GM12801 (cell line): ENCODE data around the gene VAV3.

Source experiments
- TF ChIP-seq, protein P1 (sequence below): IDR thresholded peaks from one replicate; pipeline ENCODE4 v1.5.1; 2011; ENCODE audit warnings: control low read depth; ENCODE audit not compliant: insufficient read length; ENCODE audit errors: extremely low read depth

VAV3 gene

DNA sequence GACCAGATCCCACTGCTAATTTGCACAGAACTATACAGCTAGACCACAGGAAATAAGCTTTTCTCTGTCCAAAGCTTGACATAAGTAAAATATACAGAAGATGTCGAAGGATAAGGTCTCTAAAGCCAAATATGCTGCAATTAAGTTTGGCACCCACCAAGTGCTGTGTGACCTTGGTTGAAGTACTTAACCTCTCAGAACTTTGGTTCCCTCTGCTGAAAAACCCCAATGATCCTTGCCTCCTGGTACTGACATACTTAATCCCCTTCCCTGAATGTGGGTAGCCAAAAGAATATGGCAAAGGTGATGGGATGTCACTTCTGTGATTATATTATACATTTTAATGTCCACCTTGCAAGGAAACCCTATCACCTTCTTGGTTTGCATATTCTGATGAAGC is 290.5 kb downstream of the VAV3 start:
- TF ChIP-seq, protein P1, sequence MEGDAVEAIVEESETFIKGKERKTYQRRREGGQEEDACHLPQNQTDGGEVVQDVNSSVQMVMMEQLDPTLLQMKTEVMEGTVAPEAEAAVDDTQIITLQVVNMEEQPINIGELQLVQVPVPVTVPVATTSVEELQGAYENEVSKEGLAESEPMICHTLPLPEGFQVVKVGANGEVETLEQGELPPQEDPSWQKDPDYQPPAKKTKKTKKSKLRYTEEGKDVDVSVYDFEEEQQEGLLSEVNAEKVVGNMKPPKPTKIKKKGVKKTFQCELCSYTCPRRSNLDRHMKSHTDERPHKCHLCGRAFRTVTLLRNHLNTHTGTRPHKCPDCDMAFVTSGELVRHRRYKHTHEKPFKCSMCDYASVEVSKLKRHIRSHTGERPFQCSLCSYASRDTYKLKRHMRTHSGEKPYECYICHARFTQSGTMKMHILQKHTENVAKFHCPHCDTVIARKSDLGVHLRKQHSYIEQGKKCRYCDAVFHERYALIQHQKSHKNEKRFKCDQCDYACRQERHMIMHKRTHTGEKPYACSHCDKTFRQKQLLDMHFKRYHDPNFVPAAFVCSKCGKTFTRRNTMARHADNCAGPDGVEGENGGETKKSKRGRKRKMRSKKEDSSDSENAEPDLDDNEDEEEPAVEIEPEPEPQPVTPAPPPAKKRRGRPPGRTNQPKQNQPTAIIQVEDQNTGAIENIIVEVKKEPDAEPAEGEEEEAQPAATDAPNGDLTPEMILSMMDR: no peak

DNA sequence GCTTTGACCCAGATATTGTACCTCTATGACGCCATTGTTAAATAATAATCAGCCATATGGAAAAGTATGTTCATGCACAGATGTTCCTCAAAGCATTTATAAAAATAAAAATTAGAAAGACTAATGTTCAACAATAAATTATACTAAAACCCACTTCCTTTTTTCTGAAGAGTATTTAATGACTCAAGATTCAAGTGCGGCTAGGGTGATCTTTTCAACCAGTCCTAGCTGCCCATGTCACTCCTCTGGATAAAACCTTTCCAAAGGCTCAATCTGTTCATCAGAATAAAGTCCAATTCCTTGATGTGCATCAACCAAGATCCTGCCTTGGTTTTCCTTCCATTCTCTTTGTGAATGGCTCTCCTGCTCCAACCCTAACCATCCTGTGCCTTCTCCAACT is 292.0 kb downstream of the VAV3 start:
- TF ChIP-seq, protein P1: no peak

DNA sequence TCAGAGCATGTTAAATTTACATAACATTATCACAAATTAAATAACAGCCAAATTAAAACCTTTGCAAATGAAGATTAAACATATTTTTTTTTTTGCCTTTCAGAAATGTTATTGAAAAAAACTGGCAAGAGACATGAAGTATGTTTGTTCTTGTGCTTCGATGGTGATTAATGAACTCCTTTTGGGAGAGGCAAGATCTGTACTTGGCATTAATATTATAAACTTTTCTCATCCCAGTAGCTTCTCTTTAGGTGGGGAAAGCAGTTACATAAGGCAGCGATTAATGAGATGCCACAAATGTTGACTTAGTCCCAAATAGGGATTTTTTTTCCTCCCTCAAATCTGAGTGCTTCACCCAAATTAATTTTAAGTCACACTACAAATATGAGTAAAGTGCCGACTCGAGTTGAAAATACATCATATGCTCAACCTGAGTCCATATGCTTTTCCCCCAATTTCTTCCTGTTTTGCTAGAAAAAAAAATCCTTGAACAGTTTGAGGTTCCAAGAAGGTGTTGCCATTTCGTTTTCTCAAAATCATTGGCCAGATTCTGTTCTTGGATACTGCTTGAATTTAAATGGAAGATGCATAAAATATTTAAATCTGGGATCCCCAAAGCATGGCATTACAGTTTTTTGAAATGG is 294.5 kb downstream of the VAV3 start:
- TF ChIP-seq, protein P1: no peak

DNA sequence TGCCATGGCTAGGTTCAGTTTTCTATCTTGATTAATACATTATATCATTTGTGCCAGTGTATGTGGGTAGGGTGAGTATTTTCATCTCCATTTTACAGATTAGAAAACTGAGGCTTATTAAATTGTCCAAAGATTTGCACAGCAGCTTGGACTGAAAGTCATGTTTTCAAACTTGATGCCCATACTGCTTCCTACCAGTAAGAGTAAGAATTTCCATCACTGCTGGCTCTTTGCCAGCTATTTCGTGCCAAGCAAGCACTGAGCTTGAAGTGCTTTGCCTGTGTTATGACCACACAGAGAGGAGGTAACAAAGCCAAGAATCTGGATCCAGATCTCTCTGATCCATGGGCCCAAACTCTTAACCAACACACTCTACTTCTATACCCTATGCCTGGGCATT is 295.0 kb downstream of the VAV3 start:
- TF ChIP-seq, protein P1: no peak

DNA sequence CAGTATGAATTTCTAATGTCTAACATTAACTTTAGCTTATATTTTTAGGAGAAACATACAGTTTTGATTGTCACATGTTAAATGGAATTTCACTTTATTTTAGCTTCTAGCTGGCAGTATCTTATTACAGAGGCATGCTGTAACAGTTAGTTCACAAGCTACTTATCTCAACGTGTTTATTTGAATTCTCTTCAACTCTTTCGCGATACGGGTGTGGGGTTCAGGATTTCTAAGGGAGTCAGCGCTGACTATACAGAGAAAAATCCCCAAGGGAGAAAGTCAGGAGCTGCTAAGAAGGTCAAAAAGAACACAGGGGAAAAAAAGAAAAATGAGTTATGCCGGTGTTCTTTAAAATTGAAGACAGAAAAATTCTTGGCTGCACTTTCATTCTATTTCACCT is 296.2 kb downstream of the VAV3 start:
- TF ChIP-seq, protein P1: no peak

DNA sequence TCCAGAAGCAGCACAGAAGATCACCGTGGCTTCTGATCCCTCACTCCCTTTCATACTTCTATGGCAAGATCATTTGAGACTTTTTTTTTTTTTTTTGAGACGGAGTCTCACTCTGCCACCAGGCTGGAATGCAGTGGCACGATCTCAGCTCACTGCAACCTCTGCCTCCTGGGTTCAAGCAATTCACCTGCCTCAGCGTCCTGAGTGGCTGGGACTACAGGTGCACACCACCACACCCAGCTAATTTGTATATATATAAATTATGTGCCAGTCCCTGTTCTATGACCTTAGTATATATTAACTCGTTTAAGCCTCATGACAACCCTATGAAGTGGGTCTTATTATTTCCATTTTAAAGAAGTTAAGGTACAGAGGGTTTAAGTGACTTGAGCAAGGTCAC is 298.5 kb downstream of the VAV3 start:
- TF ChIP-seq, protein P1: no peak

DNA sequence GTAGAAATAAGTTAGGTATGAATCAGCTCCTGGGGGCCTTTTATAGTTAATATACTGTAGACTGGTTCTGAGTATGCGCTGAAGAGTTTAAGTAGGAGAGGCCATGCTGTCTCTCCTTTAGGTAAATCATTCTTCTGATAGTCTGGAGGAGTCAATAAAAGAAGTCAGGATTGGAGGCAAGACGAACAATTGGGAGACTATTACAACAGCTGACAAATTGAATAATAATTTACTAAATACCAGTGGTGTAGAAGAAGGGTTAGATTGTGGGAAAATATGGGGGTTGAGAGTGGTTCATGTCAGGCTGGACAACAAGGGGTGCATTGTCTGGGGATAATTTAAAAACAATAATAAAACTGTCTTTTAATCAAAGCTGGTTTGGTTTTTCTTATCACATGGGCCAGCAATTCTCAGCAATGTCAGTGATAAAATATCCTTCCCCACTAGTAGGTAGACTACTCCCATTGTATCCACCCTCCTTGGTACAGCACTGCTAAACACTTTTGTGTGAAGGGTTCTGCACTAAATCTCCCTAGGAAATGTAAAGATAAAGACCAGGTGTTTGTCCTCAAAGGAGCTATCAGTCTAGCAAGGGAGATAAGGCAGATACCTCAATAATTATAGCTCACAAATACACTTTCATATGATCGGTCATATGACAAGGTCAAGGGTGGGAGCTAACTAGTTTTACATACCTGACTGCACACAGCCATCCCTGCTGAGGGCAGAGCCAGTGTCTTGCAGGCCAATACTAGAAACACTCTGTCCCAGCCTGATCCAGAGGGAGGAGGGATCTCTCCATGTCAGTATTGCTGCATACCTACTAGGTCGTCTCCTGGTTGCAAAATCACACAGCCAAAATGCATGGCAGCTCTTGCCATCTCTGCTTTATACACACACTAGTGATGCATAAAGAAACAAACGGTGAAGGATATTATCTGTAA is 299.7 kb downstream of the VAV3 start:
- TF ChIP-seq, protein P1: no peak
